ENCODE data around the gene ETV7. TPM values are rescaled to one million over a fixed set of nuclear protein-coding genes. Genes with fewer than 3 reads are reported as not detected.

Gene ETV7
- total RNA-seq, 1 donor from 2014 or later = 5.2 TPM

- Histone ChIP-seq H3K36me3 (peaks cover 4% of the 10 kb centered on the region), H3K27me3 (ENCODE audit: low read depth) (no peaks in the 10 kb centered on the region), H3K4me3 (no peak overlapping the region), H3K9me3 (no peaks in the 10 kb centered on the region), H3K4me1 (peaks cover 1% of the 10 kb centered on the region), H3K27ac (no peak overlapping the region)
- no peak for DNase-seq
- no peak for TF ChIP-seq CTCF (IDR thresholded peaks at IDR 0.05)
- no peak for ATAC-seq
- intact Hi-C loops (cut with DNase I) = no loop called here
These were observed 12.5 kb downstream of the ETV7 start for GRCh38 chr6:36374972-36375371.

GRCh38 chr6:36374194-36374593 lies 13.3 kb downstream of the ETV7 start:
- H3K36me3 ChIP-seq = peaks cover 4% of the 10 kb centered on the region
- no peak for DNase-seq
- no peak for ATAC-seq
- intact Hi-C loops (cut with DNase I) = no loop called here
- peaks cover 9% of the 10 kb centered on the region for H3K4me1 ChIP-seq
- H3K27ac ChIP-seq = no peak overlapping the region
- H3K9me3 ChIP-seq = no peaks in the 10 kb centered on the region
- TF ChIP-seq CTCF (IDR thresholded peaks at IDR 0.05) = no peak
- H3K4me3 ChIP-seq = no peak overlapping the region
- H3K27me3 ChIP-seq (ENCODE audit: low read depth) = no peaks in the 10 kb centered on the region

GRCh38 chr6:36373368-36374019 lies 14.0 kb downstream of the ETV7 start:
- H3K4me1 ChIP-seq = peaks cover 11% of the 10 kb centered on the region
- intact Hi-C loops (cut with DNase I) = no loop called here
- DNase-seq (no peak), ATAC-seq (no peak)
- peaks cover 4% of the 10 kb centered on the region for H3K36me3 ChIP-seq
- no peak overlapping the region for H3K27ac ChIP-seq
- no peaks in the 10 kb centered on the region for H3K9me3 ChIP-seq
- TF ChIP-seq CTCF (IDR thresholded peaks at IDR 0.05) = no peak
- H3K4me3 ChIP-seq = no peak overlapping the region
- H3K27me3 ChIP-seq (ENCODE audit: low read depth) = no peaks in the 10 kb centered on the region

GRCh38 chr6:36372088-36372487 lies 15.4 kb downstream of the ETV7 start:
- TF ChIP-seq CTCF (IDR thresholded peaks at IDR 0.05) = no peak
- peaks cover 4% of the 10 kb centered on the region for H3K36me3 ChIP-seq
- no peak overlapping the region for H3K27ac ChIP-seq
- no peak for DNase-seq
- H3K27me3 ChIP-seq (ENCODE audit: low read depth) = no peaks in the 10 kb centered on the region
- H3K9me3 ChIP-seq = no peaks in the 10 kb centered on the region
- intact Hi-C loops (cut with DNase I) = no loop called here
- peaks cover 11% of the 10 kb centered on the region for H3K4me1 ChIP-seq
- H3K4me3 ChIP-seq = no peak overlapping the region
- ATAC-seq = no peak

- no peaks in the 10 kb centered on the region for H3K9me3 ChIP-seq
- DNase-seq (no peak), ATAC-seq (no peak)
- H3K4me1 ChIP-seq = peaks cover 11% of the 10 kb centered on the region
- no peak for TF ChIP-seq CTCF (IDR thresholded peaks at IDR 0.05)
- intact Hi-C loops (cut with DNase I) = no loop called here
- H3K4me3 ChIP-seq = no peak overlapping the region
- H3K27me3 ChIP-seq (ENCODE audit: low read depth) = no peaks in the 10 kb centered on the region
- H3K27ac ChIP-seq = no peak overlapping the region
- peaks cover 2% of the 10 kb centered on the region for H3K36me3 ChIP-seq
These were observed 16.3 kb downstream of the ETV7 start for GRCh38 chr6:36371211-36371610.
